ENCODE data around the gene CERT1. TPM values are rescaled to one million over a fixed set of nuclear protein-coding genes. Genes with fewer than 3 reads are reported as not detected.

CERT1 gene
- total RNA-seq, 3 donors from 2014 or later, result 41.4 to 63.4 (median 45.0) TPM

- no peak for ATAC-seq
- H3K4me1 ChIP-seq (ENCODE audit: low read depth), result no peaks in the 10 kb centered on the region
- intact Hi-C loops (cut with DNase I, micrococcal nuclease), result no loop called here
- DNase-seq, result no peak
- TF ChIP-seq CTCF (IDR thresholded peaks at IDR 0.05), result no peak
- H3K9me3 ChIP-seq, result no peaks in the 10 kb centered on the region
- H3K4me3 ChIP-seq, result no peak overlapping the region
- no peaks in the 10 kb centered on the region for H3K36me3 ChIP-seq (ENCODE audit: low read depth)
Measured at GRCh38 chr5:75552764-75553163, 41.3 kb upstream of the CERT1 start.

- Histone ChIP-seq H3K4me3 (no peak overlapping the region), H3K4me1 (ENCODE audit: low read depth) (no peaks in the 10 kb centered on the region), H3K9me3 (no peaks in the 10 kb centered on the region), H3K36me3 (ENCODE audit: low read depth) (no peaks in the 10 kb centered on the region)
- intact Hi-C loops (cut with DNase I, micrococcal nuclease), result no loop called here
- no peak for DNase-seq
- TF ChIP-seq CTCF (IDR thresholded peaks at IDR 0.05), result no peak
- no peak for ATAC-seq
Measured at GRCh38 chr5:75551471-75551870, 40.0 kb upstream of the CERT1 start.

GRCh38 chr5:75550597-75550996, 39.2 kb upstream of the CERT1 start:
- ATAC-seq (peak; percentile 17), DNase-seq (no peak)
- Histone ChIP-seq H3K36me3 (ENCODE audit: low read depth) (no peaks in the 10 kb centered on the region), H3K9me3 (no peaks in the 10 kb centered on the region), H3K4me1 (ENCODE audit: low read depth) (no peaks in the 10 kb centered on the region), H3K4me3 (no peak overlapping the region)
- TF ChIP-seq CTCF (IDR thresholded peaks at IDR 0.05), result no peak
- intact Hi-C loops (cut with DNase I, micrococcal nuclease), result no loop called here

GRCh38 chr5:75547812-75548211, 36.4 kb upstream of the CERT1 start:
- no peak for ATAC-seq
- H3K9me3 ChIP-seq, result no peaks in the 10 kb centered on the region
- intact Hi-C loops (cut with DNase I, micrococcal nuclease), result no loop called here

GRCh38 chr5:75546830-75547229, 35.4 kb upstream of the CERT1 start:
- DNase-seq, result no peak
- TF ChIP-seq CTCF (IDR thresholded peaks at IDR 0.05), result no peak
- no peak for ATAC-seq

More at GRCh38 chr5:75547812-75548211, 36.4 kb upstream of the CERT1 start:
- Histone ChIP-seq H3K4me3 (no peak overlapping the region), H3K4me1 (ENCODE audit: low read depth) (no peaks in the 10 kb centered on the region), H3K36me3 (ENCODE audit: low read depth) (no peaks in the 10 kb centered on the region)
- TF ChIP-seq CTCF (IDR thresholded peaks at IDR 0.05), result no peak
- DNase-seq, result no peak

GRCh38 chr5:75545131-75545530, 33.7 kb upstream of the CERT1 start:
- no peaks in the 10 kb centered on the region for H3K36me3 ChIP-seq (ENCODE audit: low read depth)
- no peak overlapping the region for H3K4me3 ChIP-seq
- intact Hi-C loops (cut with DNase I, micrococcal nuclease), result no loop called here
- ATAC-seq, result no peak
- DNase-seq, result no peak
- no peaks in the 10 kb centered on the region for H3K9me3 ChIP-seq
- no peaks in the 10 kb centered on the region for H3K4me1 ChIP-seq (ENCODE audit: low read depth)
- TF ChIP-seq CTCF (IDR thresholded peaks at IDR 0.05), result no peak

More at GRCh38 chr5:75546830-75547229, 35.4 kb upstream of the CERT1 start:
- no peak overlapping the region for H3K4me3 ChIP-seq
- no peaks in the 10 kb centered on the region for H3K9me3 ChIP-seq
- intact Hi-C loops (cut with DNase I, micrococcal nuclease), result no loop called here
- H3K4me1 ChIP-seq (ENCODE audit: low read depth), result no peaks in the 10 kb centered on the region
- H3K36me3 ChIP-seq (ENCODE audit: low read depth), result no peaks in the 10 kb centered on the region

Data from mucosa of descending colon (tissue), 3 donors.